KG1 (cell line): Measurements from ENCODE around the gene CCR5.

ENCODE experiments used
- DNase-seq: peaks from one replicate; lab custom pipeline; 2025; lab: John Stamatoyannopoulos, UW

CCR5 gene

DNA sequence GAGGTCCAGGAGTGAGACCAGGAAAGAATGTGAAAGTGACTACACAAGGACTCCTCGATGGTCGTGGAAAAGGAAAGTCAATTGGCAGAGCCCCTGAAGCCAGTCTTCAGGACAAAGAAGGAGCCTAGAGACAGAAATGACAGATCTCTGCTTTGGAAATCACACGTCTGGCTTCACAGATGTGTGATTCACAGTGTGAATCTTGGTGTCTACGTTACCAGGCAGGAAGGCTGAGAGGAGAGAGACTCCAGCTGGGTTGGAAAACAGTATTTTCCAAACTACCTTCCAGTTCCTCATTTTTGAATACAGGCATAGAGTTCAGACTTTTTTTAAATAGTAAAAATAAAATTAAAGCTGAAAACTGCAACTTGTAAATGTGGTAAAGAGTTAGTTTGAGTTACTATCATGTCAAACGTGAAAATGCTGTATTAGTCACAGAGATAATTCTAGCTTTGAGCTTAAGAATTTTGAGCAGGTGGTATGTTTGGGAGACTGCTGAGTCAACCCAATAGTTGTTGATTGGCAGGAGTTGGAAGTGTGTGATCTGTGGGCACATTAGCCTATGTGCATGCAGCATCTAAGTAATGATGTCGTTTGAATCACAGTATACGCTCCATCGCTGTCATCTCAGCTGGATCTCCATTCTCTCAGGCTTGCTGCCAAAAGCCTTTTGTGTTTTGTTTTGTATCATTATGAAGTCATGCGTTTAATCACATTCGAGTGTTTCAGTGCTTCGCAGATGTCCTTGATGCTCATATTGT lies 10.8 kb upstream of the CCR5 start:
- no peak for DNase-seq

- DNase-seq, result no peak
Measured at GRCh38 chr3:46360907-46361306, 9.8 kb upstream of the CCR5 start.

DNA sequence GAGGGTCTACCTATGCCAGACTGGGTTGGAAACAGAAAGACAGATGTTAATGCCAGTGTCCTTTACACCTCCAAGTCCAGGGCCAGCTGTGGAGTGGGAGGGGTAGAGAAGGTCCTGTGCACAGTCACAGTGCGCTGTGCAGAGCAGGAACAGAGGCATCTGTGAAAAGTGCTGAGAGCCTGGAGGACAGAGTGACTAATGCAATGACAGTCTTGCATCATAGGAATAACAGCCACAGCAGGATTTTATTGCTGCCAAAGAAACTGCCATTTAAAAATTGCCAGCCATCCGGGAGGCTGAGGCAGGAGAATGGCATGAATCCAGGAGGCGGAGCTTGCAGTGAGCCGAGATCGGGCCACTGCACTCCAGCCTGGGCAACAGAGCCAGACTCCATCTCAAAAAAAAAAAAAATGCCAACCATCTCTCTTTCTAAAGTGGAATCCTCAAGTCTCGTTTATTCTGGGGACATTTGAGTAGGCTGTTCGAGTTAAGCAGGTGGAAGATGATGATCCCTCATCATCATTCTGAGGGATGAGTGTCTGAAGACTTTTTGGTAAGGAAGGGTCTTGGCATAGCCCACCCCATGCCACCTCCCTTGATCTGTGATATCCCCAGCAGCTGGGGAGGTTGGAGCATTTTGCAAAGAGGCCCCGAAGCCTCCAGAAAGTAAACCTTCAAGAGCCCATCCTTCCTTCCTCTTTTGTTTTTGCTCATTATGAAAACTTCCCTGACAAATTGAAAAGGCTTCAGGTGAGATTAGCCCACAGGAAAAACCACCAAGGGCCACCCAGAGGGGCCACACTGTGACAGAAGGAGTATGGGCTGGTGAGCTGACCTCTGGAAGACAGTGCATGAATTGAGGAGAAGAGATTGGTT lies 9.1 kb upstream of the CCR5 start:
- DNase-seq, result no peak

- no peak for DNase-seq
Measured at GRCh38 chr3:46365041-46365440, 5.7 kb upstream of the CCR5 start.

GRCh38 chr3:46365737-46366524 lies 4.8 kb upstream of the CCR5 start:
- no peak for DNase-seq

- no peak for DNase-seq
Measured at GRCh38 chr3:46367811-46368210, 2.9 kb upstream of the CCR5 start.

DNA sequence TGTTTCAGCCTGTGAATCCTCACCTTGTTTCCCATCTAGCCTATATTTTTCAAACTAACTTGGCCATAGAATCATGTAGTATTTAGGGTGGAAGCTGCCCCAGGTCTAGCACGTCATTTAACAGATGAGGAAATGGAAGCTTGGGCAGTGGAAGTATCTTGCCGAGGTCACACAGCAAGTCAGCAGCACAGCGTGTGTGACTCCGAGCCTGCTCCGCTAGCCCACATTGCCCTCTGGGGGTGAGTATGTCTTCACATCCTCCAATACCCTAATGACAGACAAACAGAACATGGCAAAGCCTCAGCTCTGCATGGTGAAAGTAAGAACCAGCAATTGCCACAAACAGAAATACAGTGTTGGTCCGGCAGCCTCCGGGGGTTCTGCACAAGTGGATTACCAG lies 2.2 kb upstream of the CCR5 start:
- peak; percentile 29 for DNase-seq

GRCh38 chr3:46369151-46369550 lies 1.6 kb upstream of the CCR5 start:
- DNase-seq, result no peak

GRCh38 chr3:46369675-46370132 lies 1.0 kb upstream of the CCR5 start:
- no peak for DNase-seq

- DNase-seq, result no peak
Measured at GRCh38 chr3:46371519-46372340, 984 bp downstream of the CCR5 start.

GRCh38 chr3:46372492-46373359 lies 2.0 kb downstream of the CCR5 start:
- DNase-seq, result peak; percentile 63

DNA sequence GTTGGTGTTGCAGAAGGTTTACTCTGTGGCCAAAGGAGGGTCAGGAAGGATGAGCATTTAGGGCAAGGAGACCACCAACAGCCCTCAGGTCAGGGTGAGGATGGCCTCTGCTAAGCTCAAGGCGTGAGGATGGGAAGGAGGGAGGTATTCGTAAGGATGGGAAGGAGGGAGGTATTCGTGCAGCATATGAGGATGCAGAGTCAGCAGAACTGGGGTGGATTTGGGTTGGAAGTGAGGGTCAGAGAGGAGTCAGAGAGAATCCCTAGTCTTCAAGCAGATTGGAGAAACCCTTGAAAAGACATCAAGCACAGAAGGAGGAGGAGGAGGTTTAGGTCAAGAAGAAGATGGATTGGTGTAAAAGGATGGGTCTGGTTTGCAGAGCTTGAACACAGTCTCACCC lies 4.0 kb downstream of the CCR5 start:
- DNase-seq, result no peak

DNA sequence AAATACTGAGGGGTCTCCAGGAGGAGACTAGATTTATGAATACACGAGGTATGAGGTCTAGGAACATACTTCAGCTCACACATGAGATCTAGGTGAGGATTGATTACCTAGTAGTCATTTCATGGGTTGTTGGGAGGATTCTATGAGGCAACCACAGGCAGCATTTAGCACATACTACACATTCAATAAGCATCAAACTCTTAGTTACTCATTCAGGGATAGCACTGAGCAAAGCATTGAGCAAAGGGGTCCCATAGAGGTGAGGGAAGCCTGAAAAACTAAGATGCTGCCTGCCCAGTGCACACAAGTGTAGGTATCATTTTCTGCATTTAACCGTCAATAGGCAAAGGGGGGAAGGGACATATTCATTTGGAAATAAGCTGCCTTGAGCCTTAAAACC lies 4.5 kb downstream of the CCR5 start:
- no peak for DNase-seq

DNA sequence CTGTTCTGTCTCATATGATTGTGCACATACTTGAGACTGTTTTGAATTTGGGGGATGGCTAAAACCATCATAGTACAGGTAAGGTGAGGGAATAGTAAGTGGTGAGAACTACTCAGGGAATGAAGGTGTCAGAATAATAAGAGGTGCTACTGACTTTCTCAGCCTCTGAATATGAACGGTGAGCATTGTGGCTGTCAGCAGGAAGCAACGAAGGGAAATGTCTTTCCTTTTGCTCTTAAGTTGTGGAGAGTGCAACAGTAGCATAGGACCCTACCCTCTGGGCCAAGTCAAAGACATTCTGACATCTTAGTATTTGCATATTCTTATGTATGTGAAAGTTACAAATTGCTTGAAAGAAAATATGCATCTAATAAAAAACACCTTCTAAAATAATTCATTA lies 5.1 kb downstream of the CCR5 start:
- no peak for DNase-seq

GRCh38 chr3:46378426-46378942 lies 7.7 kb downstream of the CCR5 start:
- DNase-seq, result peak; percentile 75

DNA sequence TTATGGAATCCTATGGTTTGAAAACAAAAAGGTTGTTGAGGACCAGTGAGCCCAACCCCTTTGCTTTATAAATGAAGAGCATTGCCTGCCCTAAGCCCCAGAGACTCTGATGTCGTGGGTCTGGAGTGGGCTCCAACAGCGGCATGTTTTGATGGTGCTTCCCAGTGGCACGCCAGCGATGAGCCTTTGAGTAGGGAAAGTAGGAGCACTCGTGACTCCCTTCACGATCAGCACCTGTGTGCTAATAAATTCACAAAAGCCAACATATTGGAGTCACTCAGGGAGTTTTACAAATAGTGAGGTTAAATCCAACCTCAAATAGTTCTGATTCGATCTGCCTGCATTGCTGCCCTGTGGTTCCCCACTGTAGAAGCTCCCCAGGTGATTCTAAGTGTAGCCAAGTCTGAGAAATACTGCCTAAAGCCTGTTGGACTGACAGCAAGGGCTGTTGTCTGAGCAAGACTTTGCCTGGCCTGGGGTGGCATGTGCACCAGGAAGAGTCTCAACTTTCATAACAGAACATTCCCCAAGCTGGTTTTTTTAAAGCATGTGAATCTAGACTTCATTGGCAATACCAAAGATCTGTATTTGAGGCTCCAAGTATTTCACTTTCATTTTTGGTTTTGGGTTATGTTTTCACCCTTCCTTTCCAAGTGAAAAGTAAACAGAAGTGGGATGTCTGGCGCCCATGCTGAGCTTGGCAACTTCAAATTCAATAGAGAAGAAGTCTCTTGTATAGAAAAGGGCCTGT lies 9.9 kb downstream of the CCR5 start:
- no peak for DNase-seq

DNA sequence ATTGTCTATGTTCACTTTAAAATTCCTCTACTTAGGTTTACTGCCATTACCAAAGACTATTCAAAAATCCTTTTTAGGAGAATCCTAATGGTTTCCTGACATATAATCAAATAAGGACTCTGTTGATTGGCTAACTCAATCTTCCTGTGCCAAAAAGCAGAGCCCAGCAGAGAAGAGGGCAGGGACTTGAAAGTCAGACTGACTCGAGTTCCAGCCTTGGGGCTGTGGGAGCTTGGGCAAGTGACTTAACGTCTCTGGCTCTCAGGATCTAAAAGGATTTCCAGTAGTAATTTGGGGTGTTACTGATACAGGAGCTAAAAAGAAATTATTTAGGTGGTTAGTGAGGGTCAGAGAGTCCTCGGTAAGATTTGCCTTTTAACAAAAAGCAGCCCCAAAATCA lies 10.9 kb downstream of the CCR5 start:
- DNase-seq, result no peak

GRCh38 chr3:46383211-46383950 lies 12.6 kb downstream of the CCR5 start:
- no peak for DNase-seq

DNA sequence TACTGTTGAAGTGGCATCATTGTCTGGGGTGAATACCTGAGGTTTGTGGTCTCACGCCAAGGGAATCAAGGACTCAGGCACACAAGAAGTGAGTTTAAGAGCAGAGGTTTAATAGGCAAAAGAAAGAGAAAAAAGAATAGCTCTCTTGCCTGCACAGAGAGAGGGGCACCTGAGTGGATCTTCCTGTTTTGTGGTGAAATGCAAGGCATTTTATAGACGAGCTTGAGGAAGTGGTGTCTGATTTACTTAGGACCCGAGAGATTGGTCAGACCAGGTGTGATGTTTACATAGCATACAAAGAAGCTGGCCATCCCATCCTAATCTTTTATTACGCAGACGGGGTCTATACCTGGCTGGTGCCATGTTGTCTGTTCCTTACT lies 13.2 kb downstream of the CCR5 start:
- DNase-seq, result no peak
